HUES6 (cell line): Measurements from ENCODE around the gene NEURL3.
A peak's percentile ranks its signal among the peaks of the same experiment; 100 is the strongest.

Experiments
- H3K27ac ChIP-seq: 2 replicates; pipeline ENCODE4 v1.7.0; 2013; ENCODE audit warnings: low read depth, mild to moderate bottlenecking, low read length, inconsistent platforms
- H3K27me3 ChIP-seq: 2 replicates; pipeline ENCODE4 v1.6.1; 2013; ENCODE audit warnings: low read length; ENCODE audit not compliant: control insufficient read depth, insufficient read depth
- H3K36me3 ChIP-seq: 2 replicates; pipeline ENCODE4 v1.6.1; 2013; ENCODE audit warnings: low read length; ENCODE audit not compliant: control insufficient read depth, insufficient read depth
- H3K4me1 ChIP-seq: 2 replicates; pipeline ENCODE4 v1.6.1; 2013; ENCODE audit warnings: low read length; ENCODE audit not compliant: control insufficient read depth, insufficient read depth
- H3K4me3 ChIP-seq: 2 replicates; pipeline ENCODE4 v1.5.1; 2013; ENCODE audit warnings: low read depth, low read length
- H3K9ac ChIP-seq: one replicate; pipeline ENCODE4 v1.6.1; 2013; ENCODE audit warnings: mild to moderate bottlenecking, low read length
- H3K9me3 ChIP-seq: 2 replicates; pipeline ENCODE4 v1.6.1; 2013; ENCODE audit warnings: low read depth, low read length; ENCODE audit not compliant: control insufficient read depth, insufficient read depth

NEURL3 gene

DNA sequence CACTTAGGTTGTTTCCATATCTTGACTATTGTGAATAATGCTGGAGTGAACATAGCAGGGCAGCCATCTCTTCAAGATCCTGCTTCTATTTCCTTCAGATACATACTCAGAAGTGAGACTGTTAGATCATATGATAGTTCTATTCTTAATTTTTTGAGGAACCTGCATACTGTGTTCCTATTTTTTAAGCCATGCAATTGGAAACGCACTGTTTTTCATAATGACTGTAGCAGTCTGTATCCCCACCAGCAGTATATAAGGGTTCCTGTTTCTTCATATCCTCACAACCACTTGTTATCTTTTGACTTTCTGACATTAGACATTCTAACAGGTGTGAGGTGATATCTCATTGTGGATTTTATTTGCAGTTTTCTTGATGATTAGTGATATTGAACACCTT is 15.5 kb downstream of the NEURL3 start:
- Histone ChIP-seq H3K9ac (no peak overlapping the region), H3K27me3 (no peaks in the 10 kb centered on the region), H3K4me3 (no peak overlapping the region), H3K36me3 (no peaks in the 10 kb centered on the region), H3K4me1 (peaks cover 18% of the 10 kb centered on the region), H3K9me3 (peaks cover 5% of the 10 kb centered on the region; the same call in 1 of the 2 replicates), H3K27ac (no peak overlapping the region)

DNA sequence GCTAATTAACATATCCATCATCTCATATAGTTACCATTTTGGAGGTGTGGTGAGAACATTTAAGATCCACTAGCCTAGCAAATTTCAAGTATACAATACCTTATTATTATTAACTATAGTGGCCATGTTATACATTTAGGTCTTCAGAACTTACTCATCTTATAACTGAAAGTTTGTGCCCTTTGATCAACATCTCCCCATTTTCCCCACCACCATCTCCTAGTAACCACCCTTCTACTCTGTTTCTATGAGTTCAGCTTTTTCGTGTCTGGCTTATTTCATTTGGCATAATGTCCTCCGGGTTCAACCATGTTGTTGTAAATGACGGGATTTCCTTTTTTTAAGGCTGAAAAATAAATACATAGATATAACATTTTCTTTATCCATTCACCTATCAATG is 15.9 kb downstream of the NEURL3 start:
- Histone ChIP-seq H3K9ac (no peak overlapping the region), H3K27me3 (no peaks in the 10 kb centered on the region), H3K4me1 (peaks cover 18% of the 10 kb centered on the region), H3K27ac (no peak overlapping the region), H3K4me3 (no peak overlapping the region), H3K36me3 (no peaks in the 10 kb centered on the region), H3K9me3 (peaks cover 5% of the 10 kb centered on the region; the same call in 1 of the 2 replicates)

DNA sequence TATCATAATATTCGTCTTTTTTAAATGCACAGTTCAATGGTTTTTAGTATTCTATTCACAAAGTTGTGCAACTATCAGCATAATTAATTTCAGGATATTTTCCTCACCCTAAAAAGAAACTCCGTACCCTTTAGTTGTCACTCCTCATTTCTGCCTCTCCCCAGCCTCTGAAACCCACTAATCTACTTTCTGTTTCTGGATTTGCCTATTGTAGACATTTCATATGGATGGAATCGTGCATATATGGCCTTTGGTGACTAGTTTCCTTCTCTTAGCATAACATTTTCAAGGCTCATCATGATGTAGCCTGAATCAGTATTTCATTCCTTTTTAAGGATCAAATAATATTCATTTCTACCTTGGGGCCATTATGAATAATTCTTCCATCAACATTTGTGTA is 18.5 kb downstream of the NEURL3 start:
- peaks cover 13% of the 10 kb centered on the region for H3K4me1 ChIP-seq
- no peak overlapping the region for H3K27ac ChIP-seq
- H3K4me3 ChIP-seq: no peak overlapping the region
- no peak overlapping the region for H3K9ac ChIP-seq
- H3K27me3 ChIP-seq: no peaks in the 10 kb centered on the region
- no peaks in the 10 kb centered on the region for H3K36me3 ChIP-seq
- no peaks in the 10 kb centered on the region for H3K9me3 ChIP-seq

DNA sequence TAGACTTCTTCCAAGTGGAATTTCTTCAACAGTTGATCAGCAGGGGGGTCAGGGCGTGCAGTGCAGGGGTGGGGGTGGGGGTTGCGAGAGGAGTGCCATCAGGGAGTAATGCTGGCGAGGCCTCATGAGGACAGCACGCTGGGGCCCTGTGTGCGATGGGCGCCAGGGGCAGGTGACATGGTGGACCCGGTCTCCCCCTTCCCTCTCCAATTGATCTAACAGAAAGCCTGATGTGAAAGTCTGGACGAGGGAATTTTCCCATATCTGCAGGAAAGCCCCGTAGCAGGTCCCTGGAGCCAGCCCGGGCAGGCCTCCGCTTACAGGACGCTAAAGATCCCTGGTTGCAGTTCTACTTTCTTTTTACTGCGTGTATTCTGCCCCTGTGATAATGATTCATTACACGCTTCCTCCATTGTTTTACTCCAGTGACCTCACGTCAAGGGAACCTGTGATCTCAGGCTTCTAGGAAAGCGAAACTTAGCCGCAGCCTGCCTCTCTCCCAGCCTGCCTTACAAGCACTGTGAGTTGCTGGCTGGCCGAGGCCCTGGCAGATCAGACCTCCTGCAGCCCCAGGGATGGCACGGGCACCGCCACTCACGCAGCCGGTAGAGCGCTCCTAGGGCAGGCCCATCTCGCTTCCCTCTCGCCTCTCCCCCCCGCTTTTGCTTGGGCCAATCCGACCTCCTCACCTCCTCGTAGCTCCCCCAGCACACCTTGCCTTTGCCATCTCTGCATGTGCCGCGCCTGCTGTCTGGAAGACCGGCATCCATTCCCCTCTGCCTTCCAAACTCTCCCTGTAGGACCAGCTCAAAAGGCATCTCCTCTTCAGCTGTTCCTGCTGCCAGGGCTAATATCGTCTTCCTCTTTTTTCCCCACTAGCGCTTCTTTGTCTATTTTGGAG is 19.2 kb downstream of the NEURL3 start:
- no peak overlapping the region for H3K9ac ChIP-seq
- H3K9me3 ChIP-seq: no peaks in the 10 kb centered on the region
- peak overlapping the region; percentile 19; the same call in 1 of the 2 replicates for H3K4me3 ChIP-seq
- H3K27ac ChIP-seq: no peak overlapping the region
- peaks cover 13% of the 10 kb centered on the region for H3K4me1 ChIP-seq
- H3K36me3 ChIP-seq: no peaks in the 10 kb centered on the region
- H3K27me3 ChIP-seq: no peaks in the 10 kb centered on the region

DNA sequence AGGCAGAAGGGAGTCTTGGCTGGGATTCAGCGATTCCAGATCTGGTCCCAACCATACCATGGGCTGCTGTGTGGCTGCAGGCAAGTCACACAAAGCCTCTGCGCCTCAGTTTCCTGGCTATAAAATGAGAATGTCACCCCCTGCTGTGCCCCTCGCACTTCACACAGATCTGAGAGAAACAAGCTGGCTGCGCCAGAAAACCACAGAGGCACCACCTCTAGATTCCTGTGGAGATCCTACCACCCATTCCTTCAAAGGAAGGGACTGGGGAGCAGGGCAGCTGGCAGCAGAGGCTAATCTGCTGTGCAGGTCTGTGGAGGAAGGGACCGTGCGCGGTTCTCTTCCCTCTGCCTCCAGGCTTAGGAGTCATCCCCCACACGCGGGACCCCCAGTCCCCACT is 19.8 kb downstream of the NEURL3 start:
- Histone ChIP-seq H3K9me3 (no peaks in the 10 kb centered on the region), H3K4me3 (no peak overlapping the region), H3K27ac (no peak overlapping the region), H3K9ac (no peak overlapping the region), H3K4me1 (peaks cover 13% of the 10 kb centered on the region), H3K27me3 (no peaks in the 10 kb centered on the region), H3K36me3 (no peaks in the 10 kb centered on the region)

DNA sequence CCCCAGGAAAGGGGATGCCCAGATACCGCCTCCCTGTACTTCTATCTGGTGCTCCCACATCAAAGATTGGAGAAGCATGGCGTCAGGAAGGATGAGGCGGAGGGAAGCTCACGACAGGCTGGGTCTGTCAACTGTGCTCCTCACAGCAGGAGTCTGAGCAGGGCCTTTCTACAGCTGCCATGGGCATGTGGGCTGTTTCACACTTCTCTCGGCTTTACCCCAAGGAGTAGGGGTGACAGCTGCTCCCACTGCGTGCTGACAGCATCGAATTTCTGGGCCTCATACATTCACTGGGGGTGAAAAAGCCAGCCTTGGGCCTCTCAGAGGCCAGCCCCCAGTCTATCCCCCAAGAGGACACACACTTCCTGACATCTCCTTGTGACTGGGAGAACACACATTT is 21.1 kb downstream of the NEURL3 start:
- H3K27ac ChIP-seq: no peak overlapping the region
- H3K9me3 ChIP-seq: no peaks in the 10 kb centered on the region
- H3K36me3 ChIP-seq: no peaks in the 10 kb centered on the region
- H3K27me3 ChIP-seq: no peaks in the 10 kb centered on the region
- H3K4me3 ChIP-seq: no peak overlapping the region
- H3K9ac ChIP-seq: no peak overlapping the region
- H3K4me1 ChIP-seq: peaks cover 13% of the 10 kb centered on the region

DNA sequence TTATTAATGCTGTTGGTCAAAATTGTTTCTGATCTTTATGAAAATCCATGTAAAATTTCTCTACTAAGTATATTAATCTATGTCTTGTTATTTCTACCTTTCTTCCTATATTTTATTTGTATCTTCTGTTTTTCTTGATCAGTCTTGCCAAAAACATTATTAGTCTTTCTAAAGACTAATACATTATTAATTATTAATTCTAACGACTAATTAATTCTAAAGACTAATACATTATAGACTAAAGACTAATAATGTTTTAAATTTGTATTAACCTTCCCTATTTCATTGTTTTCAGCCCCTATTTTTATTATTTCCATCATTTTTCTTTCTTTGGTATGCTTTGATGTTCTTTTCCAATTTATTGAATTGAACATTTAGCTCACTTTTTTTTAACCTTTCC is 27.7 kb downstream of the NEURL3 start:
- Histone ChIP-seq H3K9me3 (no peaks in the 10 kb centered on the region), H3K9ac (no peak overlapping the region), H3K36me3 (no peaks in the 10 kb centered on the region), H3K4me1 (no peaks in the 10 kb centered on the region), H3K27me3 (no peaks in the 10 kb centered on the region), H3K27ac (no peak overlapping the region), H3K4me3 (no peak overlapping the region)

DNA sequence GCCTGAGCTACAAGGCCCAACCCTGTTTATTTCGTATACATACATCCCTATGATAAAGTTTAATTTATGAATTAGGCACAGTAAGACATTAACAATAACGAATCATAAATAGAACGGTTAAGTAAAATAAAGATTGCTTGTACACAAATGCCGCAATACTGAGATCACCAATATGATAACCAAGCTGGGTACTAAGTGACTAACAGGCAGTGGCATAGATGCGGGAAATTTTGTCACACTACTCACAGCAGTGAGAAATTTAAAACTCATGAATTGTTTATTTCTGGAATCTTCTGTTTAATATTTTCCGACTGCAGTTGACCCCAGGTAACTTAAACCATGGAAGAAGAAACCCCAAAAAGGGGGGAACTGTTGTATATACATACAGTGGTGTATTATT is 33.4 kb downstream of the NEURL3 start:
- no peaks in the 10 kb centered on the region for H3K27me3 ChIP-seq
- no peaks in the 10 kb centered on the region for H3K36me3 ChIP-seq
- no peak overlapping the region for H3K27ac ChIP-seq
- H3K9me3 ChIP-seq: no peaks in the 10 kb centered on the region
- no peak overlapping the region for H3K9ac ChIP-seq
- H3K4me3 ChIP-seq: no peak overlapping the region
- H3K4me1 ChIP-seq: no peaks in the 10 kb centered on the region

DNA sequence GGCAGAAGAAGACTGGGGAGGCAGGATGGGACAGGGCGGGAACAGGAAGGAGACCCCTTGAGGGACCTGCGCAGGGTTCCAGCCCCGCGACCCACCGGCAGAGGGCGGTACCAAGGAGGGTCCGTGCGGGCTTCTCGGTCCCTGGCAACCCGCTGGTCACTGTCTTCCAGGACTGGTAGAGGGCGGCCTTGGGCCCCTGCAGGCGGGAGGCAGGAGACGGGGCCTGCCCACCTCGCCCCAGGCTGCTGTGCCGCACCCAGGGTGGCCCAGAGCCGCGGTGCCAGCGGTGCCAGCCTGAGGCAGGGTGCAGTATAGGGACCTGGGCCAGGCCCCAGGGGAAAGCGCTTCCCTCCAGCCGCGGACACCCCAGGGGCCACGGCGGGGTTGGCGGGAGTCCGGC is 34.5 kb downstream of the NEURL3 start:
- Histone ChIP-seq H3K9ac (no peak overlapping the region), H3K36me3 (no peaks in the 10 kb centered on the region), H3K9me3 (no peaks in the 10 kb centered on the region), H3K27me3 (no peaks in the 10 kb centered on the region), H3K4me3 (peak overlapping the region; percentile 27; the same call in 1 of the 2 replicates), H3K27ac (no peak overlapping the region), H3K4me1 (no peaks in the 10 kb centered on the region)

DNA sequence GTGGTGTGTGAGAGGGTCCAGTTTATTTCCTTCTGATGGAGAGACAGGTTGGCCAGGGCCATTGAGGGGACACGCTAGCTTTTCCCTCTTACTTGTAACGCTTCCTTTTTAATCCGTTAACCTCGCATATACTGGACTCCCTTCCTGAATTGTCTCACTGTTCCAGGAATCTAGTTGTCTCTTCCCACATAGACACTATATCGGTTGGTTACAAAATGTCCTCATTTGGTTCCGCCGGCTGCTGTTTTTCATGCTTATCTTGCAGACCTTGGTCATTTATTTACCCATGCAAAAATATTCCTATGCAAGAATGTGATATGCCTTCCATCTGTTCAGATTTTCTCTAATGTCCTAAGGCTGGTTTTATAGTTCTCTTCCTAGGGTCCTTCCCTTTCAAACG is 35.0 kb downstream of the NEURL3 start:
- Histone ChIP-seq H3K27me3 (no peaks in the 10 kb centered on the region), H3K4me1 (no peaks in the 10 kb centered on the region), H3K4me3 (no peak overlapping the region)

DNA sequence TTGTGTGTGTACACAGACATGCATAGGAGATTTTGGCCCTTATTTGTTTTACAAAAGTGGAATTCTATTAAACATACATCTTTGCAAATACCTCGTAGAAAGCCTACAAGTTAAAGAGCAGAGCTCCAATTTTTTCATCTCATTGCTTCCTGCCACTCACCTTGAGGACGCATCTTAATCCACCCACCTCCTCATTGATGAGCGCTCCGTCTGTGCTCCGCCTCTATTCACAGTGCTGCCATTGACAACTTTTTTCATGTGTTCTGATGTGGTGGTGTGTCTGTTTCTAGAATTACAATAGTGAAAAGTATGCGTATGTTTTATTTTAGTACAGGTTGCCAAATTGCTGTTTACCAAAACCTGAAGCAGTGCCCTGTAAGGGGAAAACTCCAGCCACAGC is 36.3 kb downstream of the NEURL3 start:
- Histone ChIP-seq H3K9ac (no peak overlapping the region), H3K27ac (no peak overlapping the region), H3K4me1 (no peaks in the 10 kb centered on the region), H3K27me3 (no peaks in the 10 kb centered on the region), H3K9me3 (no peaks in the 10 kb centered on the region), H3K36me3 (no peaks in the 10 kb centered on the region), H3K4me3 (no peak overlapping the region)

More for the DNA sequence above, 35.0 kb downstream of the NEURL3 start:
- Histone ChIP-seq H3K36me3 (no peaks in the 10 kb centered on the region), H3K9me3 (no peaks in the 10 kb centered on the region), H3K9ac (no peak overlapping the region), H3K27ac (no peak overlapping the region)
